DOHH2 (cell line): ENCODE measurements around the gene TM9SF4.

Experiments used
- CTCF ChIP-seq: fragments of 200-600 bp; sonication (generic); IDR thresholded peaks from one replicate; pipeline ENCODE4 v1.5.1; 2014; ENCODE audit warnings: antibody characterized with exemption, mild to moderate bottlenecking, low read depth, low read length; ENCODE audit not compliant: poor library complexity, severe bottlenecking
- EZH2phosphoT487 ChIP-seq: fragments of 200-600 bp; sonication (generic); IDR thresholded peaks from 2 replicates; pipeline ENCODE4 v1.6.1; 2017; ENCODE audit warnings: borderline replicate concordance, mild to moderate bottlenecking, antibody characterized with exemption, low read length, moderate library complexity, mixed read lengths

DNA sequence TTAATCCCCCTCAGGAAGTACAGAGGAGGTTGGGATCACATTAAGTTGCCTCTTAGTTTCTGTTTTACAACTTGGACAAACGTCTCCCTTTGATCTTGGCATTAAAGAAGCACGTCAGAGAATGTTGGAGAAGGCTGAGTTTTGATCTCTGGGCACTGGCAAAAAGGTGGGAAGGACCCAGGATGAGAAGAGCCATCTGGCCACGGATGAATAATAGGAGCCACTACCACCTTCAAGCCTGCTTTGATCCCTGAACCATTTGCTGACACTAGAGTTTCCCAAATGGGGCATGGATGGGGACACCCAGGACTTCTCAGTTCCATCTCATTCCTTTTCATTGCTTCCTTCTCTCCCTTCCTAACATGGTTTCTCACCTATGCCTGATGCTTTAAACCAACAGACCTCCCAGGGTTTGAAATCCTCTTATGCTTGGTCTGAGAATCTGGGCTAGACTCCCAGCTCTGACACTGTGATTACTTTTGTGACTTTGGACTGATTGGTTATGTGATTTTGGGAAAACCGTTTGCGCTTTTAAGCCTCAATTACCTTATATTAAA is 5.8 kb downstream of the TM9SF4 start:
- TF ChIP-seq CTCF (no peak), EZH2phosphoT487 (no peak)
